Midbrain (tissue), 1 donor: ENCODE data around the gene PHF21A.

Experiments used
- DNase-seq: peaks from one replicate; lab custom pipeline; 2025; lab: John Stamatoyannopoulos, UW

The PHF21A gene

DNA sequence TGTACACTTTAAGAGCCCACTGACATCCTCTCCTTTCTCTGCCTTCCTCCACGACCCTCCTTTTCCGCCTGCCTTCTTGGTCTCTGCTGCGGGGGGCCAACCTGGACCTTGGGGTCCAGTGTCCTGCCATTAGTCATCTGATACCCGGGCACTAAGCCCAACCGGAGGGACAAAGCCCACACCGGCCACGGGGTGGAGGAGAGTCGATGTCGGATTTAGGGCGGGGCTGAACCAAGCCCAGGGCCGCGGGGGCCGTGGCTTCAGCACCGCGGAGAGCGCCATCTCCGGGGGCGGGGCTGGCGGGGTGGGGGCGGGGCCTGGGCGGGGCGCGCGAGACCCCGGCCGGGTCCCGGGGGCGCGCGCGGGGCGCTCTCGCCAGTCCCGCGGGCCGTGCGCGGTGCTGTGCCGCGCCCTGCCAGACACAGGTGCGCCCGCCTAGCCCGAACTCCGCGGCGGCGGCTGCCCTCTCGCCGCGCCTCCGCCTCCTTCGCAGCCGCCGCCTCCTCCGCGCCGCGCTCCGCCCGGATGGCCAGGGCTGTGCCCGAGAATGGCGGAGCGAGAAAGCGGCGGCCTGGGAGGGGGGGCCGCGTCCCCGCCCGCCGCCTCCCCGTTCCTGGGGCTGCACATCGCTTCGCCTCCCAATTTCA is 235.9 kb downstream of the PHF21A start, which contains the start of gene MAPK8IP1:
Gene MAPK8IP1, plus strand, starts transcription at position 378 of the 647 bp plus-strand sequence. Its CDS starts 170 bp downstream, at position 548.
- peak; percentile 39 for DNase-seq

DNA sequence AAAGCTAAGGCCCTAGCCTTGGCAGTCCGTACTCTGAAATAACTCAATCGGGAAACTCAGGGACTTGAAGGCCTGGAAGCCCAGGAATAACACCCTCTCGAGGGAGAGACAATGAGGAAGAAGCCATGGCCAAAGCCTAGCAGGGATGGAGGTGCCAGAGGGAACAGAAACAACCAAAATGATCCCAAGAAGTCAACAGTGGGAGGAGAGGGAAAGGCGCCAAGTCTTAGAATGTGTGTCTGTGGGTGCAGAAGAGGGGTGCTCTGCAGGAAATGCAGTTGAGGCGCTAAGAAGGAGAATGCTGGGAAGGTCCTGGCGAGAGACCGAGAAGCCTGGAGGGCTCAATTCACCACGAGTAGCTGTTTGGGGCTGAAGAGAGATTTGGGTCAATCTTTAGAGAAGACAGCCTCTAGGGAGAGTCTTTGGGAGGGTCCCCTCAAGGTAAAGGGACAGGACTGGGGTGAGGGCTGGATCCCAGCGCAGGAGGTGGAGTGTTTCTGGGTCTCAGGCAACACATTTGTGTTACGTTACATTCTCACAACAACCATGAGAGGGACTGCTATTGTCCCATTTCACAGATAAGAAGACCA is 236.6 kb downstream of the PHF21A start:
- no peak for DNase-seq
